SK-N-MC (cell line): ENCODE results near the gene ITGB7.

Source experiments
- EZH2 ChIP-seq: fragments of 200-600 bp; sonication (generic); IDR thresholded peaks from one replicate; pipeline ENCODE4 v1.6.1; 2017; ENCODE audit warnings: antibody characterized with exemption
- FOXP2 ChIP-seq: optimal IDR thresholded peaks from 2 replicates; pipeline ENCODE3; 2011; ENCODE audit warnings: mild to moderate bottlenecking, moderate library complexity; ENCODE audit not compliant: insufficient read depth; ENCODE audit errors: extremely low read length, control extremely low read depth
- POLR2AphosphoS5 ChIP-seq: IDR thresholded peaks from 2 replicates; pipeline ENCODE4 v1.6.1; 2012; ENCODE audit warnings: mild to moderate bottlenecking, low read depth, low read length, borderline replicate concordance

DNA sequence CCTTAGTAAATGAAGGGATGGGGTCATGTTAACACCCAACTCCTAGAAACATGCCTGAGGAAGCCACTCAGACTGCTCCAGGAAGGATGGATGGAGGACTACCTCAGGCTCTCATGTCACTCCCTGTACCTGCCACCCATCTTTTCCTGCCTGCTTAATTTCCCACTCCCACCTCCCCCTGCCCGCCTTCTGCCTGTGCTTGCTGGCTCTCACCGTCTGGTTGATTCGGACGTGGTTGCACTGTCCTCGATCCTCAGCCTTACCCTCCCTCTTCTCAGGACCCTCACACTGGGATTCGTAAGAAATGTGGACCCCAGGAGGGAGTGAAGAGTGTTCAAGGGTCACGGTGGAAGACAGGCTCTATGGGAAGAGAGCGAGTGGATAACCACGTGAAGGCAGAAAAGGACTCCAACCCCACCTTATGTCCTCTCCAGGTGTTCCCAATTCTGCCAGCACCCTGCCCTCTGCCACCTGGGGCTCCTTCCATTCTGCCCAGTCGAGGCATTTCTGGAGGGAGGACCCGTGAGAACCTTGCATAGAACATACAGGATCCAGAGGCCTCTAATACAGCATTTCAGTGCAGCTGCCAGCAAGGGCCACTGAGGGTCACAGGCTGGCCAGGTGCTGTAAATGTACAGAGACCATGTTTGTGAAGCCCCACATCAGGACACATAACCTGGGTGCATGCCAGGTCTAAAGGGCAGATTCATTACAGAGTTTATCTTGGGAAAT, 12.9 kb downstream of the ITGB7 start:
- TF ChIP-seq POLR2AphosphoS5 (no peak), EZH2 (no peak), FOXP2 (no peak)
